HG02973 (cell line): ENCODE measurements around the gene FAS.
A peak's percentile ranks its signal among the peaks of the same experiment; 100 is the strongest.

Experiments used
- ATAC-seq: cut with Tn5 transposase; IDR thresholded peaks from one replicate; pipeline ENCODE4 v1.9.1; 2021; ENCODE audit warnings: moderate library complexity; ENCODE audit not compliant: unreplicated experiment

FAS gene

GRCh38 chr10:88990384-88991160, at the start of gene FAS:
Gene FAS, plus strand, starts transcription at chr10:88990798. Its CDS starts 79 bp downstream, at chr10:88990877.
- peak; percentile 54 for ATAC-seq

- no peak for ATAC-seq
Observed at GRCh38 chr10:88941026-88941425, 49.6 kb upstream of the FAS start.

GRCh38 chr10:88943778-88944177, 46.8 kb upstream of the FAS start:
- no peak for ATAC-seq

- ATAC-seq = no peak
Observed at GRCh38 chr10:88944813-88945212, 45.8 kb upstream of the FAS start.

- no peak for ATAC-seq
Observed at GRCh38 chr10:88946200-88946599, 44.4 kb upstream of the FAS start.

- no peak for ATAC-seq
Observed at GRCh38 chr10:88946965-88947590, 43.5 kb upstream of the FAS start.

GRCh38 chr10:88949051-88949450, 41.5 kb upstream of the FAS start:
- ATAC-seq = no peak

- ATAC-seq = no peak
Observed at GRCh38 chr10:88949912-88950837, 40.4 kb upstream of the FAS start.

GRCh38 chr10:88952647-88953111, 37.9 kb upstream of the FAS start, which contains the start of gene ACTA2:
Gene ACTA2, minus strand, starts transcription at chr10:88952773. Its CDS starts 3,843 bp downstream, at chr10:88948930.
- ATAC-seq = no peak

GRCh38 chr10:88953662-88954061, 36.9 kb upstream of the FAS start:
- no peak for ATAC-seq

- ATAC-seq = no peak
Observed at GRCh38 chr10:88954458-88955083, 36.0 kb upstream of the FAS start.

- no peak for ATAC-seq
Observed at GRCh38 chr10:88957381-88957780, 33.2 kb upstream of the FAS start.

GRCh38 chr10:88958721-88959120, 31.9 kb upstream of the FAS start:
- ATAC-seq = no peak

GRCh38 chr10:88960802-88961201, 29.8 kb upstream of the FAS start:
- ATAC-seq = no peak

- no peak for ATAC-seq
Observed at GRCh38 chr10:88961266-88961665, 29.3 kb upstream of the FAS start.

GRCh38 chr10:88962336-88962735, 28.3 kb upstream of the FAS start:
- no peak for ATAC-seq

- no peak for ATAC-seq
Observed at GRCh38 chr10:88963318-88963717, 27.3 kb upstream of the FAS start.

GRCh38 chr10:88964360-88964759, 26.2 kb upstream of the FAS start:
- ATAC-seq = no peak

- ATAC-seq = no peak
Observed at GRCh38 chr10:88964869-88965415, 25.7 kb upstream of the FAS start.

- ATAC-seq = no peak
Observed at GRCh38 chr10:88966797-88967196, 23.8 kb upstream of the FAS start.
